Measurements from ENCODE around the gene TMC6. TPM values are rescaled to one million over a fixed set of nuclear protein-coding genes. Genes with fewer than 3 reads are reported as not detected.
A peak's percentile ranks its signal among the peaks of the same experiment; 100 is the strongest.

TMC6 gene
- total and polyA plus RNA-seq, 2 of the 13 experiments (the other 11 are each of a cell fraction or from before 2014, with no cell fraction given), result 48.4 to 99.1 TPM

DNA sequence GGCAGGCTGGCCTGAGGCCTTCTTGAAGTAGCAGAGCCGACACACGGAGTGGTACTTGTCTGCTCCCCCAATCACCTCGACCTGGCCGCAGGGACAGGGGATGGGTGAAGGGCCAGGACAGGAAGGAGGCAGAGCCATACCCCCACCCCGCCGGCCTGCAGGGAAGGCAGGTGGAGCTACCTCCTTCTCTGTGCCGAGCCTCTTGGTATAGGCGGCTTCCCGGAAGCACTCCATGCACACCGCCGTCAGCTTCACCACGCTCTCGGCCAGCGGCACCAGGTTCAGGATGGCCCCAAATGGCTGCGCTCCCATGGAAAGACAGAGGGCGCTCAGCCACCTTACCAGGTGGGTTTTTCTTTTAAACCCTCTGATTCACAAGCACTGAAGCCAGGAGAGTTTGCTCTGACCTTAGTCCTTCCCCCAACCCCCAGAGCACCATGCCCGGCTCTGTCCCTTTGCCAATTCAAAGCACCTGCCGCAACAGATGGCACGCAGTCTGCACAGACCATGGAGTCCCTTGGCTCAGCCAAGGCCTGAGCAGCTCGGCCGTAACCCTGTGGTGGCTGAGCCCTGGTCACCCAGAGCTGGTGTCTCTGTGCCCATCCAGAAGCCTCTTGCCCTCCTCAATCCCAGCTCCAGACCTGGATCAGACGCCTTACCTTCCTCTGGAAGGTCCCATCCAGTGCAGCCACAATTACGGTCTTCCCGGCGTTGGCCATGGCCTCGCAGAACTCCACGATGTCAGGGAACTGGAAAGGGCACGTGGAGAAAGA, 46.5 kb upstream of the TMC6 start (continued):
- TF ChIP-seq, protein P1, sequence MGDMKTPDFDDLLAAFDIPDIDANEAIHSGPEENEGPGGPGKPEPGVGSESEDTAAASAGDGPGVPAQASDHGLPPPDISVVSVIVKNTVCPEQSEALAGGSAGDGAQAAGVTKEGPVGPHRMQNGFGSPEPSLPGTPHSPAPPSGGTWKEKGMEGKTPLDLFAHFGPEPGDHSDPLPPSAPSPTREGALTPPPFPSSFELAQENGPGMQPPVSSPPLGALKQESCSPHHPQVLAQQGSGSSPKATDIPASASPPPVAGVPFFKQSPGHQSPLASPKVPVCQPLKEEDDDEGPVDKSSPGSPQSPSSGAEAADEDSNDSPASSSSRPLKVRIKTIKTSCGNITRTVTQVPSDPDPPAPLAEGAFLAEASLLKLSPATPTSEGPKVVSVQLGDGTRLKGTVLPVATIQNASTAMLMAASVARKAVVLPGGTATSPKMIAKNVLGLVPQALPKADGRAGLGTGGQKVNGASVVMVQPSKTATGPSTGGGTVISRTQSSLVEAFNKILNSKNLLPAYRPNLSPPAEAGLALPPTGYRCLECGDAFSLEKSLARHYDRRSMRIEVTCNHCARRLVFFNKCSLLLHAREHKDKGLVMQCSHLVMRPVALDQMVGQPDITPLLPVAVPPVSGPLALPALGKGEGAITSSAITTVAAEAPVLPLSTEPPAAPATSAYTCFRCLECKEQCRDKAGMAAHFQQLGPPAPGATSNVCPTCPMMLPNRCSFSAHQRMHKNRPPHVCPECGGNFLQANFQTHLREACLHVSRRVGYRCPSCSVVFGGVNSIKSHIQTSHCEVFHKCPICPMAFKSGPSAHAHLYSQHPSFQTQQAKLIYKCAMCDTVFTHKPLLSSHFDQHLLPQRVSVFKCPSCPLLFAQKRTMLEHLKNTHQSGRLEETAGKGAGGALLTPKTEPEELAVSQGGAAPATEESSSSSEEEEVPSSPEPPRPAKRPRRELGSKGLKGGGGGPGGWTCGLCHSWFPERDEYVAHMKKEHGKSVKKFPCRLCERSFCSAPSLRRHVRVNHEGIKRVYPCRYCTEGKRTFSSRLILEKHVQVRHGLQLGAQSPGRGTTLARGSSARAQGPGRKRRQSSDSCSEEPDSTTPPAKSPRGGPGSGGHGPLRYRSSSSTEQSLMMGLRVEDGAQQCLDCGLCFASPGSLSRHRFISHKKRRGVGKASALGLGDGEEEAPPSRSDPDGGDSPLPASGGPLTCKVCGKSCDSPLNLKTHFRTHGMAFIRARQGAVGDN (CRISPR knock-in tag; IDR thresholded peaks at IDR 0.05), result peak; percentile 18; the same call in 1 of the 2 replicates
- TF ChIP-seq ZNF543 (CRISPR knock-in tag; IDR thresholded peaks at IDR 0.05) (no peak), MEIS1 (CRISPR knock-in tag; IDR thresholded peaks at IDR 0.05; ENCODE audit: borderline replicate concordance) (no peak), GATA4 (IDR thresholded peaks at IDR 0.05; ENCODE audit: borderline replicate concordance, low read depth) (no peak), AGO2 (optimal IDR thresholded peaks at IDR 0.05; ENCODE audit: low read depth, low read length) (peak; percentile 74), ZNF468 (CRISPR knock-in tag; IDR thresholded peaks at IDR 0.05) (no peak), JUNB (CRISPR knock-in tag; IDR thresholded peaks at IDR 0.05; ENCODE audit: borderline replicate concordance) (no peak), ZNF788 (CRISPR knock-in tag; IDR thresholded peaks at IDR 0.05; ENCODE audit: borderline replicate concordance) (no peak), ZBTB38 (CRISPR knock-in tag; IDR thresholded peaks at IDR 0.05) (peak; percentile 46; the same call in 1 of the 2 replicates), STAG1 (CRISPR knock-in tag; IDR thresholded peaks at IDR 0.05) (peak; percentile 40), ZNF556 (CRISPR knock-in tag; IDR thresholded peaks at IDR 0.05; ENCODE audit: borderline replicate concordance) (no peak), ZNF567 (CRISPR knock-in tag; IDR thresholded peaks at IDR 0.05; ENCODE audit: borderline replicate concordance) (no peak), KDM5B (CRISPR knock-in tag; IDR thresholded peaks at IDR 0.05; ENCODE audit: borderline replicate concordance) (0 out of 2 replicates have a peak, but pooled peaks have one; percentile 52), MAFF (IDR thresholded peaks at IDR 0.05; ENCODE audit: low read depth, low read length) (no peak), ZBTB7A (CRISPR knock-in tag; IDR thresholded peaks at IDR 0.05) (no peak)
- TF ChIP-seq, protein P2, sequence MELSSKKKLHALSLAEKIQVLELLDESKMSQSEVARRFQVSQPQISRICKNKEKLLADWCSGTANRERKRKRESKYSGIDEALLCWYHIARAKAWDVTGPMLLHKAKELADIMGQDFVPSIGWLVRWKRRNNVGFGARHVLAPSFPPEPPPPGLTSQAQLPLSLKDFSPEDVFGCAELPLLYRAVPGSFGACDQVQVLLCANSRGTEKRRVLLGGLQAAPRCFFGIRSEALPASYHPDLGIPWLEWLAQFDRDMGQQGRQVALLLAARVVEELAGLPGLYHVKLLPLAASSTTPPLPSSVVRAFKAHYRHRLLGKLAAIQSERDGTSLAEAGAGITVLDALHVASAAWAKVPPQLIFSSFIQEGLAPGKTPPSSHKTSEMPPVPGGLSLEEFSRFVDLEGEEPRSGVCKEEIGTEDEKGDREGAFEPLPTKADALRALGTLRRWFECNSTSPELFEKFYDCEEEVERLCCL (CRISPR knock-in tag; IDR thresholded peaks at IDR 0.05; ENCODE audit: borderline replicate concordance), result no peak
- TF ChIP-seq, protein P3, sequence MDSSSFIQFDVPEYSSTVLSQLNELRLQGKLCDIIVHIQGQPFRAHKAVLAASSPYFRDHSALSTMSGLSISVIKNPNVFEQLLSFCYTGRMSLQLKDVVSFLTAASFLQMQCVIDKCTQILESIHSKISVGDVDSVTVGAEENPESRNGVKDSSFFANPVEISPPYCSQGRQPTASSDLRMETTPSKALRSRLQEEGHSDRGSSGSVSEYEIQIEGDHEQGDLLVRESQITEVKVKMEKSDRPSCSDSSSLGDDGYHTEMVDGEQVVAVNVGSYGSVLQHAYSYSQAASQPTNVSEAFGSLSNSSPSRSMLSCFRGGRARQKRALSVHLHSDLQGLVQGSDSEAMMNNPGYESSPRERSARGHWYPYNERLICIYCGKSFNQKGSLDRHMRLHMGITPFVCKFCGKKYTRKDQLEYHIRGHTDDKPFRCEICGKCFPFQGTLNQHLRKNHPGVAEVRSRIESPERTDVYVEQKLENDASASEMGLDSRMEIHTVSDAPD (CRISPR knock-in tag; IDR thresholded peaks at IDR 0.05), result peak; percentile 74; the same call in 1 of the 2 replicates

All from HepG2 (cell line).